IMR-90 (cell line): ENCODE data around the gene TBCD. TPM values are rescaled to one million over a fixed set of nuclear protein-coding genes. Genes with fewer than 3 reads are reported as not detected.

Experiments
- ATAC-seq: fragments of 200-7000 bp; cut with Tn5 transposase; 2 replicates; pipeline ENCODE4 v1.9.1; 2020; ENCODE audit warnings: low read depth, mild to moderate bottlenecking, moderate library complexity
- BruUV-seq: library from RNA; stranded (reverse); fragments of 400-500 nt; replicated peaks from 2 replicates; lab custom pipeline; 2021; lab: Mats Ljungman, UMichigan
- CTCF ChIA-PET: fragments of 300-600 bp; formaldehyde crosslinking; extraction: SDS; loops from one replicate; lab custom pipeline; 2021; ENCODE audit warnings: antibody characterized with exemption; lab: Yijun Ruan, JAX
- POLR2A ChIA-PET: fragments of 300-600 bp; sonication (Branson Sonifier 250); formaldehyde crosslinking; loops from one replicate; lab custom pipeline; 2022; ENCODE audit warnings: antibody characterized with exemption; ENCODE audit not compliant: unreplicated experiment; lab: Charles Lee
- DNase-seq: peaks from one replicate; pipeline ENCODE4 v3.0.0; 2013
- H2AFZ ChIP-seq: replicated peaks from 2 replicates; pipeline ENCODE3; 2013; ENCODE audit warnings: low read length, mild to moderate bottlenecking; ENCODE audit not compliant: poor library complexity
- H2AK5ac ChIP-seq: 2 replicates; pipeline ENCODE4 v1.6.1; 2013; ENCODE audit warnings: low read depth, low read length, inconsistent platforms
- H2AK9ac ChIP-seq: replicated peaks from 2 replicates; pipeline ENCODE3; 2013; ENCODE audit warnings: mild to moderate bottlenecking, low read depth, low read length, moderate library complexity; ENCODE audit not compliant: poor library complexity
- H2BK120ac ChIP-seq: 2 replicates; pipeline ENCODE4 v1.6.1; 2013; ENCODE audit warnings: low read depth, low read length, inconsistent platforms
- H2BK15ac ChIP-seq: 3 replicates; pipeline ENCODE4 v1.6.1; 2013; ENCODE audit warnings: low read depth, low read length, inconsistent platforms
- H2BK20ac ChIP-seq: 2 replicates; pipeline ENCODE4 v1.6.1; 2013; ENCODE audit warnings: low read depth, mild to moderate bottlenecking, inconsistent platforms, low read length, moderate library complexity
- H2BK5ac ChIP-seq: 2 replicates; pipeline ENCODE4 v1.6.1; 2013; ENCODE audit warnings: mild to moderate bottlenecking, low read depth, low read length, inconsistent platforms; ENCODE audit not compliant: poor library complexity, severe bottlenecking
- H3K14ac ChIP-seq: replicated peaks from 2 replicates; pipeline ENCODE4 v1.6.1; 2013; ENCODE audit warnings: low read depth, low read length, inconsistent platforms
- H3K18ac ChIP-seq: 2 replicates; pipeline ENCODE4 v1.6.1; 2013; ENCODE audit warnings: low read depth, low read length, control low read depth
- H3K23ac ChIP-seq: 2 replicates; pipeline ENCODE4 v1.6.1; 2013; ENCODE audit warnings: low read depth, low read length, inconsistent platforms
- H3K27ac ChIP-seq: 2 replicates; pipeline ENCODE4 v1.5.1; 2013; ENCODE audit warnings: mild to moderate bottlenecking, control low read depth, low read length; ENCODE audit not compliant: insufficient read depth
- H3K27me3 ChIP-seq: 2 replicates; pipeline ENCODE4 v1.6.1; 2013; ENCODE audit warnings: low read length; ENCODE audit not compliant: control insufficient read depth, insufficient read depth
- H3K36me3 ChIP-seq: 2 replicates; pipeline ENCODE4 v1.6.1; 2013; ENCODE audit warnings: low read length, mixed read lengths; ENCODE audit not compliant: control insufficient read depth, insufficient read depth
- H3K4ac ChIP-seq: 2 replicates; pipeline ENCODE4 v1.6.1; 2013; ENCODE audit warnings: low read depth, low read length, inconsistent platforms
- H3K4me1 ChIP-seq: 2 replicates; pipeline ENCODE4 v1.6.1; 2013; ENCODE audit warnings: low read length, mixed read lengths; ENCODE audit not compliant: control insufficient read depth, insufficient read depth
- H3K4me2 ChIP-seq: 2 replicates; pipeline ENCODE4 v1.6.1; 2013; ENCODE audit warnings: low read depth, mild to moderate bottlenecking, control low read depth, low read length, moderate library complexity
- H3K4me3 ChIP-seq: 2 replicates; pipeline ENCODE4 v1.5.1; 2013; ENCODE audit warnings: low read depth, mild to moderate bottlenecking, control low read depth, low read length, moderate library complexity; ENCODE audit not compliant: insufficient read depth
- H3K56ac ChIP-seq: 2 replicates; pipeline ENCODE4 v1.6.1; 2013; ENCODE audit warnings: low read length, inconsistent platforms; ENCODE audit not compliant: insufficient read depth; ENCODE audit errors: extremely low read depth
- H3K79me1 ChIP-seq, 2 experiments: 2 replicates each; pipeline ENCODE4 v1.6.1; 2013; ENCODE audit warnings: low read length in 2 of 2, inconsistent platforms in 1 of 2, low read depth in 1 of 2
- H3K9ac ChIP-seq: 2 replicates; pipeline ENCODE4 v1.6.1; 2013; ENCODE audit warnings: low read depth, low read length, control low read depth
- H3K9me1 ChIP-seq: 2 replicates; pipeline ENCODE4 v1.6.1; 2013; ENCODE audit warnings: low read length, inconsistent platforms; ENCODE audit not compliant: insufficient read depth
- H3K9me3 ChIP-seq: 2 replicates; pipeline ENCODE4 v1.6.1; 2013; ENCODE audit warnings: low read length; ENCODE audit not compliant: control insufficient read depth, insufficient read depth
- H4K20me1 ChIP-seq: 2 replicates; pipeline ENCODE4 v1.6.1; 2013; ENCODE audit warnings: low read length, inconsistent platforms; ENCODE audit not compliant: insufficient read depth
- H4K5ac ChIP-seq: 2 replicates; pipeline ENCODE4 v1.6.1; 2013; ENCODE audit warnings: mild to moderate bottlenecking, low read depth, low read length, control low read depth
- H4K8ac ChIP-seq, 2 experiments: 2 replicates each; pipeline ENCODE4 v1.6.1; 2013; ENCODE audit warnings: low read depth in 2 of 2, low read length in 2 of 2, control low read depth in 1 of 2, inconsistent platforms in 1 of 2
- H4K91ac ChIP-seq: 2 replicates; pipeline ENCODE4 v1.6.1; 2013; ENCODE audit warnings: low read depth, low read length, inconsistent platforms; ENCODE audit not compliant: insufficient read depth
- BHLHE40 ChIP-seq: fragments of 150-350 bp; IDR thresholded peaks from 2 replicates; pipeline ENCODE4 v1.6.1; 2016; ENCODE audit warnings: mild to moderate bottlenecking, low read depth, low read length
- MAFK ChIP-seq: IDR thresholded peaks from 2 replicates; pipeline ENCODE4 v1.6.1; 2012; ENCODE audit warnings: low read depth, low read length, improper control_type of control experiment
- MXI1 ChIP-seq: IDR thresholded peaks from 2 replicates; pipeline ENCODE4 v1.6.1; 2012; ENCODE audit warnings: low read depth, mild to moderate bottlenecking, low read length, moderate library complexity, borderline replicate concordance
- dilution Hi-C: fragments of 300-500 bp; cut with HindIII; formaldehyde crosslinking; loops from one replicate; pipeline ENCODE4 v1.14.3; 2018; ENCODE audit warnings: low sequenced_read_pairs; ENCODE audit not compliant: unreplicated experiment
- in situ Hi-C: fragments of 300-500 bp; cut with MboI; formaldehyde crosslinking; loops from 3 replicates; pipeline ENCODE4 v1.14.3; 2019; ENCODE audit warnings: low sequenced_read_pairs, inconsistent platforms, mixed read lengths
- intact Hi-C: fragments of 100-400 bp; cut with micrococcal nuclease; formaldehyde crosslinking; loops from 2 replicates; pipeline ENCODE4 v1.10.0; 2022
- polyA plus RNA-seq, 3 experiments: library from polyadenylated mRNA; depleted of rRNA; stranded (reverse); fragments of >200 nt; gene quantifications; 2 replicates each; pipeline ENCODE4 v1.2.3, GENCODE V29; 2012; ENCODE audit warnings: low replicate concordance in 1 of 3
- total RNA-seq: library from RNA; depleted of rRNA; stranded (reverse); fragments of >200 nt; gene quantifications from 2 replicates; pipeline ENCODE4 v1.2.3, GENCODE V29; 2012
- TF ChIP-seq, protein P1 (sequence below): fragments of 150-350 bp; IDR thresholded peaks from 2 replicates; pipeline ENCODE4 v1.6.1; 2016; ENCODE audit warnings: low read depth, mild to moderate bottlenecking, low read length, moderate library complexity, borderline replicate concordance

Gene TBCD
- total and polyA plus RNA-seq, 2 of the 4 experiments (the other 2 are of a cell fraction), result 21.9 to 54.5 TPM

DNA sequence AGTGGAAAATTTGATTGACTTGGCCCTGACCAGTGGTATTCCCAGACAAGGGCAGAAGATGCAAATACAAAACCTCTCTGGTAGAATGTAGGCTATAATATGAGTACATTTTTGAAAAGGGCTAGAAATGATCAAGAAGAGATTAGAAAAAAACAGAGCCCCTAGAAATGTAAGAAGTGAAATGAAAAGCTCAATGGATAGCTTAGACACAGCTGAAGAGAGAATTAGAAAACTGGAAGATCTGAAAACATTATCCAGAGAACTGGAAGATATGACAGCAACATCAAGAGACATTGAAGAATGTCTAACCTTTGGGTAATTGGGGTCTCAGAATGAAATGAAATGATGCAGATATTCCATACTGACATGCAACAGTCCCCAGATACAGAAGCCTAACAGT lies 193.1 kb downstream of the TBCD start:
- in situ Hi-C loops, result no loop called here
- no peak overlapping the region for H2AK5ac ChIP-seq
- ChIA-PET CTCF (no interaction called here), POLR2A (no interaction called here)
- no peak overlapping the region for H3K18ac ChIP-seq
- intact Hi-C loops, result no loop called here
- no TSS peak for BruUV-seq
- dilution Hi-C loops, result no loop called here
- no peak overlapping the region for H3K4me3 ChIP-seq
- no peak overlapping the region for H4K5ac ChIP-seq
- H2BK15ac ChIP-seq, result no peak overlapping the region
- H3K79me1 ChIP-seq, result no peaks in the 10 kb centered on the region; a peak in 1 of 4 replicates
- TF ChIP-seq MAFK, result no peak
- no peak for TF ChIP-seq BHLHE40
- TF ChIP-seq MXI1, result no peak
- TF ChIP-seq, protein P1, sequence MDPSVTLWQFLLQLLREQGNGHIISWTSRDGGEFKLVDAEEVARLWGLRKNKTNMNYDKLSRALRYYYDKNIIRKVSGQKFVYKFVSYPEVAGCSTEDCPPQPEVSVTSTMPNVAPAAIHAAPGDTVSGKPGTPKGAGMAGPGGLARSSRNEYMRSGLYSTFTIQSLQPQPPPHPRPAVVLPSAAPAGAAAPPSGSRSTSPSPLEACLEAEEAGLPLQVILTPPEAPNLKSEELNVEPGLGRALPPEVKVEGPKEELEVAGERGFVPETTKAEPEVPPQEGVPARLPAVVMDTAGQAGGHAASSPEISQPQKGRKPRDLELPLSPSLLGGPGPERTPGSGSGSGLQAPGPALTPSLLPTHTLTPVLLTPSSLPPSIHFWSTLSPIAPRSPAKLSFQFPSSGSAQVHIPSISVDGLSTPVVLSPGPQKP, result no peak
- H3K14ac ChIP-seq, result no peak overlapping the region
- H3K27ac ChIP-seq, result no peak overlapping the region
- no peak overlapping the region for H2BK20ac ChIP-seq
- no peaks in the 10 kb centered on the region for H3K9me1 ChIP-seq
- H3K9me3 ChIP-seq, result peaks cover 49% of the 10 kb centered on the region
- no peak overlapping the region for H2AK9ac ChIP-seq
- no peak for ATAC-seq
- DNase-seq, result no peak
- no peak overlapping the region for H3K56ac ChIP-seq
- H3K9ac ChIP-seq, result no peak overlapping the region
- no peak overlapping the region for H4K8ac ChIP-seq
- H2AFZ ChIP-seq, result no peak overlapping the region
- H3K4ac ChIP-seq, result no peak overlapping the region
- no peak overlapping the region for H2BK5ac ChIP-seq
- no peak overlapping the region for H3K4me2 ChIP-seq
- no peaks in the 10 kb centered on the region for H3K4me1 ChIP-seq
- peaks cover 43% of the 10 kb centered on the region for H3K36me3 ChIP-seq
- no peak overlapping the region for H2BK120ac ChIP-seq
- H4K20me1 ChIP-seq, result no peaks in the 10 kb centered on the region
- H3K23ac ChIP-seq, result no peak overlapping the region
- no peaks in the 10 kb centered on the region for H3K27me3 ChIP-seq
- no peak overlapping the region for H4K91ac ChIP-seq
